Common myeloid progenitor, CD34-positive (primary cell): Measurements from ENCODE around the gene SSTR4. TPM values are rescaled to one million over a fixed set of nuclear protein-coding genes. Genes with fewer than 3 reads are reported as not detected.
"Not testable (repeated sequence)": the region's sequence is repeated elsewhere in the genome, so short reads cannot be mapped to it uniquely, and the experiment has no call there.

Experiments used
- CTCF ChIA-PET: fragments of 350-600 bp; sonication (Branson Sonifier 250); formaldehyde crosslinking; loops from one replicate; lab custom pipeline; 2021; ENCODE audit warnings: antibody characterized with exemption; lab: Charles Lee
- POLR2A ChIA-PET: fragments of 350-600 bp; sonication (Branson Sonifier 250); formaldehyde crosslinking; loops from one replicate; lab custom pipeline; 2021; ENCODE audit warnings: antibody characterized with exemption; lab: Charles Lee
- DNase-seq, 3 donors: peaks; one replicate each; pipeline versions ENCODE4 v3.0.0 to v3.0.0-alpha.2; 2013
- H3K27ac ChIP-seq, 2 experiments: 1 replicate in 1 of 2; 2 replicates in 1 of 2; pipeline ENCODE4 v1.7.0; 2013; ENCODE audit warnings: inconsistent platforms in 2 of 2, low read length in 2 of 2, mild to moderate bottlenecking in 2 of 2, low read depth in 1 of 2, moderate library complexity in 1 of 2; ENCODE audit not compliant: severe bottlenecking in 2 of 2, insufficient read depth in 1 of 2, poor library complexity in 1 of 2
- H3K27me3 ChIP-seq, 5 experiments: replicated peaks in 2 of 5; 1 replicate in 3 of 5; 2 replicates in 2 of 5; pipeline versions ENCODE4 v1.6.1 to v1.7.0; 2013; ENCODE audit warnings: low read length in 4 of 5, mild to moderate bottlenecking in 2 of 5, moderate library complexity in 2 of 5, inconsistent platforms in 1 of 5; ENCODE audit not compliant: insufficient read depth in 5 of 5, control insufficient read depth in 4 of 5
- H3K36me3 ChIP-seq, 4 experiments: 1 replicate in 2 of 4; 2 replicates in 2 of 4; pipeline versions ENCODE4 v1.6.1 to v1.7.0; 2013; ENCODE audit warnings: low read length in 3 of 4, control low read depth in 1 of 4, mild to moderate bottlenecking in 1 of 4; ENCODE audit not compliant: control insufficient read depth in 4 of 4, insufficient read depth in 4 of 4
- H3K4me1 ChIP-seq, 4 experiments: 1 replicate in 3 of 4; 2 replicates in 1 of 4; pipeline versions ENCODE4 v1.6.1 to v1.7.1; 2013; ENCODE audit warnings: low read length in 3 of 4, mild to moderate bottlenecking in 3 of 4, control low read depth in 1 of 4, inconsistent platforms in 1 of 4, moderate library complexity in 1 of 4; ENCODE audit not compliant: control insufficient read depth in 4 of 4, insufficient read depth in 4 of 4; ENCODE audit errors: control extremely low read depth in 1 of 4
- H3K4me3 ChIP-seq, 7 experiments: 1 replicate in 4 of 7; 2 replicates in 3 of 7; pipeline versions ENCODE4 v1.5.1 to v1.7.0; 2013; ENCODE audit warnings: mild to moderate bottlenecking in 7 of 7, low read length in 6 of 7, moderate library complexity in 6 of 7, inconsistent platforms in 2 of 7, low read depth in 2 of 7, control low read depth in 1 of 7; ENCODE audit not compliant: insufficient read depth in 4 of 7, control insufficient read depth in 1 of 7; ENCODE audit errors: extremely low read depth in 1 of 7
- H3K9me3 ChIP-seq, 5 experiments: 1 replicate in 4 of 5; 2 replicates in 1 of 5; pipeline versions ENCODE4 v1.6.1 to v1.7.1; 2013; ENCODE audit warnings: low read length in 4 of 5, mild to moderate bottlenecking in 2 of 5, inconsistent platforms in 1 of 5, low read depth in 1 of 5, moderate library complexity in 1 of 5; ENCODE audit not compliant: control insufficient read depth in 4 of 5, insufficient read depth in 2 of 5; ENCODE audit errors: control extremely low read depth in 1 of 5
- WGBS: methylation state at CpG from one replicate; pipeline ENCODE4 v1.1.5; 2013; ENCODE audit not compliant: insufficient coverage; 5-methylcytosine and 5-hydroxymethylcytosine counted together
- polyA plus RNA-seq: library from polyadenylated mRNA; unstranded; fragments of 120-200 nt; gene quantifications from one replicate; pipeline ENCODE4 v1.2.1, GENCODE V29; 2013

Gene SSTR4, protein sequence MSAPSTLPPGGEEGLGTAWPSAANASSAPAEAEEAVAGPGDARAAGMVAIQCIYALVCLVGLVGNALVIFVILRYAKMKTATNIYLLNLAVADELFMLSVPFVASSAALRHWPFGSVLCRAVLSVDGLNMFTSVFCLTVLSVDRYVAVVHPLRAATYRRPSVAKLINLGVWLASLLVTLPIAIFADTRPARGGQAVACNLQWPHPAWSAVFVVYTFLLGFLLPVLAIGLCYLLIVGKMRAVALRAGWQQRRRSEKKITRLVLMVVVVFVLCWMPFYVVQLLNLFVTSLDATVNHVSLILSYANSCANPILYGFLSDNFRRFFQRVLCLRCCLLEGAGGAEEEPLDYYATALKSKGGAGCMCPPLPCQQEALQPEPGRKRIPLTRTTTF
- polyA plus RNA-seq = not detected

DNA sequence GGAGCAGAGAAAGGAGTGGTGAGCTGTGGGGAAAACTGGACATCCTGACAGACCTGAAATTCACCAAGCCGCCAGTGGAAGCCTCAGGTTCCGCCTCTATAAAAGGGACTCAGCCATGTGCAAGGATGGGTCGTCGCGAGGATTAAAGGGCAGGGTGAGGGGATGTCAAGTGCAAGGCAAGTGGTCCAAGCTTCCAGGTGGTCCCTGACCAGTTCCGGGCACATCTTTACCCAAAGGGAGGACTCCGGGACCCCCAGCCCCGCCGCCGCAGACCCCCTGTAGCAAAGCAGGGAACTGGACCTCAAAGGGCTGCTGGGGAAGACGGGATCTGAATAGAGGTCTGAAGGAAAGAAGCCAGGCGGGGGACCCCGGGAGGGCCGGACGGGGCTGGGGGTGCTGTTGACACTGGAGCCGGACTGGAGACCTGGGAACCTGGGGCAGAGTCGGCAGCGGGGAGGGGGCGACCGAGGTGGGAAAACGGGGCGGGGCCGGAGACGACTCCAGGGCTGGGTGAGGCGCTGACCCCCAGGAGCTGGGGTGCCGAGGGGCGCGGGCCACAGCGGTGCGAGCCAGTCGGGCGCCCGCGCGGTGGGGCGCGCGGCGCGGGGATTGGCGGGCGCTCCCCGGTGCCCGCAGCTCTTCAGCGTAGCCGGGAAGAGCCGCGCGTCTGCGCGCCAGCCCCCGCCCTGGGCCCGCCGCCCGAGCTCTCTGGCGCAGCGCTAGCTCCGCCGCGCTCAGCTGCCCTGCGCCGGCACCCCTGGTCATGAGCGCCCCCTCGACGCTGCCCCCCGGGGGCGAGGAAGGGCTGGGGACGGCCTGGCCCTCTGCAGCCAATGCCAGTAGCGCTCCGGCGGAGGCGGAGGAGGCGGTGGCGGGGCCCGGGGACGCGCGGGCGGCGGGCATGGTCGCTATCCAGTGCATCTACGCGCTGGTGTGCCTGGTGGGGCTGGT lies at the start of gene SSTR4:
Gene SSTR4, plus strand, starts transcription at position 592 of the 951 bp plus-strand sequence. Its CDS starts 172 bp downstream, at position 764.
- H3K27ac ChIP-seq = no peak within 1 kb of the TSS
- H3K4me1 ChIP-seq = peaks cover 4 to 31% (median 21%) of the 10 kb centered on the region in 4 experiments
- ChIA-PET CTCF (interaction anchor here (1.2 to 2.7 kb wide), 2 partner anchors 16 kb away, joined by 6 to 11 read pairs; no protein-coding TSS in a partner anchor), POLR2A (no interaction called here)
- peak in 2 of 3 donors; percentile 43 for DNase-seq
- H3K36me3 ChIP-seq = no peaks in the 10 kb centered on the region
- no peaks in the 10 kb centered on the region for H3K9me3 ChIP-seq
- H3K27me3 ChIP-seq = peaks cover 0 to 42% (median 8%) of the 10 kb centered on the region in 5 experiments
- peak within 1 kb of the TSS in 3 of 7 experiments; percentile 37 to 50 (median 46) for H3K4me3 ChIP-seq
- WGBS = 15% methylated on average over 75 of the region's 83 CpGs

DNA sequence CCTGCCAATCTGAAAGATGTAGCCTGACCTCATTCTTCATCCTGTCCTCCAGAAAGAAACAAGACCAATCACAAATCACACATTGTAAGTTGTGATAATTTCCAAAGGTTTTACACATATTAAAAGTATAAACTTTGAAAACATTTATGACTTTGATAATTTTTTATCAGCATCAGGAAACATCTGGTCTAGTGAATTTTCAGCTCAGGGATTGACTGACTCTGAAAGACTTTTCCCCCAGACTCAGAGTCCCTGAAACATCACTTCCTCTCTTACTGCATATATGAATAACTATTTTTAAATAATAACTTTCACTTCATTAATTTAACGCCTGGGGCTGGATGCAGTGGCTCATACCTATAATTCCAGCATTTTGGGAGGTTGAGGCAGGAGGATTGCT lies 48.5 kb upstream of the SSTR4 start:
- H3K27me3 ChIP-seq = no peaks in the 10 kb centered on the region
- H3K36me3 ChIP-seq = no peaks in the 10 kb centered on the region
- H3K9me3 ChIP-seq = peaks cover 0 to 3% (median 0%) of the 10 kb centered on the region in 5 experiments
- H3K4me3 ChIP-seq = peak overlapping the region in 1 of 7 experiments; percentile 17
- CTCF ChIA-PET = interaction anchor here (1.0 to 2.1 kb wide), 4 partner anchors 13 to 292 kb away, joined by 3 to 10 read pairs (median 3); no protein-coding TSS in a partner anchor
- H3K4me1 ChIP-seq = peaks cover 14 to 42% (median 35%) of the 10 kb centered on the region in 4 experiments
- DNase-seq = peak; percentile 24 to 91 (median 86)
- H3K27ac ChIP-seq = no peak overlapping the region
- no CpG with 5 or more reads among the region's 1 CpG for WGBS
- POLR2A ChIA-PET = no interaction called here

DNA sequence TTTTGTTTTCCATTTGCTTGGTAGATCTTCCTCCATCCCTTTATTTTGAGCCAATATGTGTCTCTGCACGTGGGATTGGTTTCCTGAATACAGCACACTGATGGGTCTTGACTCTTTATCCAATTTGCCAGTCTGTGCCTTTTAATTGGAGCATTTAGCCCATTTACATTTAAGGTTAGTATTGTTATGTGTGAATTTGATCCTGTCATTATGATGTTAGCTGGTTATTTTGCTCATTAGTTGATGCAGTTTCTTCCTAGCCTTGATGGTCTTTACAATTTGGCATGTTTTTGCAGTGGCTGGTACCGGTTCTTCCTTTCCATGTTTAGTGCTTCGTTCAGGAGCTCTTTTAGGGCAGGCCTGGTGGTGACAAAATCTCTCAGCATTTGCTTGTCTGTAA lies 43.7 kb upstream of the SSTR4 start:
- CTCF ChIA-PET, DNase-seq, POLR2A ChIA-PET, H3K27me3 ChIP-seq, H3K27ac ChIP-seq, H3K4me3 ChIP-seq, H3K4me1 ChIP-seq, H3K9me3 ChIP-seq, H3K36me3 ChIP-seq: not testable (repeated sequence)
- 100% methylated on average over 1 of the region's 3 CpGs for WGBS

DNA sequence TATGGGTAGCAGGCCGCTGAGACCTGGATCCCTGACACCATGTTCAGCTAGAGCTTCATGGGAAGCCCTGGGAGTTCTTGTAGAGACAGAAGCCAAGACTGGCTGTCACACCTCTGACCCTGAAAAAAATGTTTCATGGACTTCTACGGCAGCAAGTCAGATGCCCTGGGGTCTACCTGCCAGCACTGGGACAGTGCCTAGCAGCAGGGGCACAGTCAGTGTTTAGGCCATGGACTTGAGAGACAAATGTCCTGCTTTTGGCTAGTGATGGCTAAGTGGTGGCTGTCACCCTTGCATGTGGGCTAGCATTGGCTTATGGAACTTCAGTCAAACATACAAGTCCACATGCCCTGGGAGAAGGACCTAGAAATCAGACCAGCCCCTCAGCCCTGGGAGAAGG lies 41.3 kb upstream of the SSTR4 start:
- H3K9me3 ChIP-seq = peaks cover 0 to 5% (median 2%) of the 10 kb centered on the region in 5 experiments
- no peak for DNase-seq
- H3K27me3 ChIP-seq = no peaks in the 10 kb centered on the region
- CTCF ChIA-PET = no interaction called here
- no peaks in the 10 kb centered on the region for H3K36me3 ChIP-seq
- no peak overlapping the region for H3K4me3 ChIP-seq
- 100% methylated on average over 2 of the region's 2 CpGs for WGBS
- H3K27ac ChIP-seq = no peak overlapping the region
- POLR2A ChIA-PET = no interaction called here
- no peaks in the 10 kb centered on the region for H3K4me1 ChIP-seq

DNA sequence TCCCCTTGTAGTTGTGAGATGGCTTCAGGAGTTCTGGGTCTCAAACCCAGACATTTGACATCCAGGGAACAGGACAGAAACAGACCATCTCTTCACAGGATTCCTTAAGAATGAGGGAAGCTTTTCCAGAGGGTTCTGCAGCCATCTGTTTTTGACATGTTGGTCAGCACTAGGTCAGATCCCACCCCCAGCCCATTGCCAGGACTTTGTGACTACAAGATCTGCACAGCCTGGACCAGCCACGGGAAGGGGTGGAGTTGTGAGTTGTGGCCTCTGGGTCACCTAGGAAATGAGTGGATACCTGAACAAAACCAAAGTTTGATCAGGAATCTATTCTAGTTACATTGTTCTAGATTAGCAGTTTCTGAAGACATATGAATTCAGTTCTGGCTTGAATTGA lies 39.2 kb upstream of the SSTR4 start:
- no CpG with 5 or more reads among the region's 1 CpG for WGBS
- ChIA-PET CTCF (no interaction called here), POLR2A (no interaction called here)
- Histone ChIP-seq H3K4me1 (no peaks in the 10 kb centered on the region), H3K36me3 (no peaks in the 10 kb centered on the region), H3K27me3 (no peaks in the 10 kb centered on the region), H3K27ac (no peak overlapping the region), H3K4me3 (no peak overlapping the region), H3K9me3 (peaks cover 0 to 5% (median 2%) of the 10 kb centered on the region in 5 experiments)
- DNase-seq = no peak

DNA sequence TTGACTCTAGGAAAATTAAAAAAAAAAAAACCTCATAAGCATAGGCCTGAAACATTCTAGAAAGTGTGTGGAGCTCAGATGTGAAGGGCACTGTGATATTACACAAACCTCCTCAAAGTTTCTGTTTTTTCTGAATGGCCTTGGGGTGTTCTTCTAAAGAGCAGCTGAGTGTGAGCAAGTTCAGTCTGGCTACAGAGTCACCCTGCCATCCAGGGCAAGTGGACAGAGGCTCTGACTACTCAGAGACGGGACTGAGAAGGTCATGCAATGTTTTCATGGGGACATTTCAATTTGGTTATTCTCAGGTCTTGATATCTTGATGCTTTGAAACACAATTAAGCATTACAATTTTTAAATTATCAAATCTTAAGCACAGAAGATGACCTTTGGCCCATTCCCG lies 36.6 kb upstream of the SSTR4 start:
- no peaks in the 10 kb centered on the region for H3K36me3 ChIP-seq
- no peak overlapping the region for H3K4me3 ChIP-seq
- peaks cover 0 to 5% (median 0%) of the 10 kb centered on the region in 5 experiments for H3K9me3 ChIP-seq
- no peaks in the 10 kb centered on the region for H3K27me3 ChIP-seq
- POLR2A ChIA-PET = no interaction called here
- no peaks in the 10 kb centered on the region for H3K4me1 ChIP-seq
- 100% methylated on average over 1 of the region's 2 CpGs for WGBS
- no peak overlapping the region for H3K27ac ChIP-seq
- CTCF ChIA-PET = interaction anchor here (2.4 kb wide), 1 partner anchor 24 kb away, joined by 7 read pairs; no protein-coding TSS in a partner anchor
- no peak for DNase-seq
